ENCODE measurements around the gene RALGPS1.

DNA sequence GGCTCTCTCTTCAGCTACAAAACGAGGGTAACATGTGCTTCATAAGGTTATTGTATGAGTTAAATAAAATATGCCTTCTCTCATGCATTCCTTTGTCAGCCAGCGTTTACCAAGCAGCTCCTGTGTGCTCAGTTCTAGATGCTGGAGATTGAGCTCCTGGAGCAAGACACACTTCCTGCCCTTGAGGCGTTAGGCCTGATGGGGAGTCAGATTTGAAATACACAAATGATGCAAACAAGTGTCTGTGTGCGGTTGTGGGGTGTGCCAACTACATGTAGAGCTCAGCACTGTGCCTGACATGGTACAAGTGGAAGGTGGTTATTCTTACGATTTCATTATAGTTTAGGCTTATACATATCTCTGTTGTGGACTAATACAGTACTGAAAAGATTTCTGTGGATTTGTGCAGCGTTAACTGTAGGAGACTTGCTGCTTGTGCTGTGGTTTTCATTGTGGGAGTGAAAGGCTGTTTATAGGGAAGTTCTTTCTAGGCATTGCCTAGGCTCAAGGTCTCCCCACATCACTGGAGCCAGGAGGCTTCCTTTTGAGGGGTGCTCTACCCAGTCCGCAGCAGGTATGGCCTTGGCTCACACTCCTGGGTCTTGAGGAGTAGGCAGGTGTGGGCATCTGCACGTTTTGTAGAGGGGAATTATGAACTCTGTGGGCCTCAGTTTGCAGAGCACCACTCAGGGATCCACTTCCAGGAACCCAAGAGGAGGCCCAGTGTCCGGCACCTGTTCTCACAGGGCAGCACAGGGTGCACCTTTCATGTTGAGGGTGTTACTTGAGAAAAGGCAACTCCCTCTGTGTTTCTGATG, 247.7 kb downstream of the RALGPS1 start:
- TF ChIP-seq, protein P1, sequence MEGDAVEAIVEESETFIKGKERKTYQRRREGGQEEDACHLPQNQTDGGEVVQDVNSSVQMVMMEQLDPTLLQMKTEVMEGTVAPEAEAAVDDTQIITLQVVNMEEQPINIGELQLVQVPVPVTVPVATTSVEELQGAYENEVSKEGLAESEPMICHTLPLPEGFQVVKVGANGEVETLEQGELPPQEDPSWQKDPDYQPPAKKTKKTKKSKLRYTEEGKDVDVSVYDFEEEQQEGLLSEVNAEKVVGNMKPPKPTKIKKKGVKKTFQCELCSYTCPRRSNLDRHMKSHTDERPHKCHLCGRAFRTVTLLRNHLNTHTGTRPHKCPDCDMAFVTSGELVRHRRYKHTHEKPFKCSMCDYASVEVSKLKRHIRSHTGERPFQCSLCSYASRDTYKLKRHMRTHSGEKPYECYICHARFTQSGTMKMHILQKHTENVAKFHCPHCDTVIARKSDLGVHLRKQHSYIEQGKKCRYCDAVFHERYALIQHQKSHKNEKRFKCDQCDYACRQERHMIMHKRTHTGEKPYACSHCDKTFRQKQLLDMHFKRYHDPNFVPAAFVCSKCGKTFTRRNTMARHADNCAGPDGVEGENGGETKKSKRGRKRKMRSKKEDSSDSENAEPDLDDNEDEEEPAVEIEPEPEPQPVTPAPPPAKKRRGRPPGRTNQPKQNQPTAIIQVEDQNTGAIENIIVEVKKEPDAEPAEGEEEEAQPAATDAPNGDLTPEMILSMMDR (conservative IDR thresholded peaks at IDR 0.05; ENCODE audit: low read length) = no peak
- no peak for TF ChIP-seq EZH2phosphoT487 (IDR thresholded peaks at IDR 0.05; ENCODE audit: borderline replicate concordance, low read depth, low read length)

Data from OCI-LY7 (cell line).